Neural cell (in vitro differentiated cells): ENCODE data around the gene FZR1. TPM values are rescaled to one million over a fixed set of nuclear protein-coding genes. Genes with fewer than 3 reads are reported as not detected.

Source experiments
- H2AFZ ChIP-seq: fragments of 200-600, 300-800 bp; sonication (generic), shearing (Covaris generic); 2 replicates; pipeline ENCODE4 v1.6.0; 2014; ENCODE audit warnings: low read depth, mild to moderate bottlenecking, antibody characterized with exemption, low read length, moderate library complexity
- H3F3A ChIP-seq: fragments of 200-600 bp; shearing (Covaris generic); 2 replicates; pipeline ENCODE4 v1.6.1; 2016; ENCODE audit warnings: mild to moderate bottlenecking, moderate library complexity, mixed read lengths, antibody characterized with exemption, low read length; ENCODE audit not compliant: insufficient read depth, poor library complexity, severe bottlenecking
- H3K27ac ChIP-seq: fragments of 200-600, 300-800 bp; sonication (generic), shearing (Covaris generic); 2 replicates; pipeline ENCODE4 v1.5.1; 2014; ENCODE audit warnings: mild to moderate bottlenecking, low read length, moderate library complexity
- H3K27me3 ChIP-seq: fragments of 300-800, 200-600 bp; sonication (generic), shearing (Covaris generic); 2 replicates; pipeline ENCODE4 v1.6.0; 2014; ENCODE audit warnings: mild to moderate bottlenecking, low read depth, low read length, moderate library complexity; ENCODE audit not compliant: insufficient read depth
- H3K36me3 ChIP-seq: fragments of 300-800, 200-600 bp; sonication (generic), shearing (Covaris generic); 2 replicates; pipeline ENCODE4 v1.5.1; 2014; ENCODE audit warnings: mild to moderate bottlenecking, antibody characterized with exemption, low read length, moderate library complexity; ENCODE audit not compliant: insufficient read depth
- H3K4me2 ChIP-seq: fragments of 300-800, 200-600 bp; sonication (generic), shearing (Covaris generic); 2 replicates; pipeline ENCODE4 v1.6.0; 2014; ENCODE audit warnings: mild to moderate bottlenecking, low read length
- H3K4me3 ChIP-seq: fragments of 300-800, 200-600 bp; sonication (generic), shearing (Covaris generic); 2 replicates; pipeline ENCODE4 v1.5.1; 2014; ENCODE audit warnings: mild to moderate bottlenecking, low read length, moderate library complexity
- H3K79me2 ChIP-seq: fragments of 200-600 bp; shearing (Covaris generic); replicated peaks from 2 replicates; pipeline ENCODE4 v1.6.0; 2014; ENCODE audit warnings: mild to moderate bottlenecking, low read length, moderate library complexity; ENCODE audit not compliant: insufficient read depth
- H3K9ac ChIP-seq: fragments of 300-800, 200-600 bp; sonication (generic), shearing (Covaris generic); 2 replicates; pipeline ENCODE4 v1.6.1; 2016; ENCODE audit warnings: mild to moderate bottlenecking, low read length, mixed read lengths
- H3K9me2 ChIP-seq: fragments of 200-600 bp; shearing (Covaris generic); 2 replicates; pipeline ENCODE4 v1.6.1; 2016; ENCODE audit warnings: mild to moderate bottlenecking, low read length, mixed read lengths; ENCODE audit not compliant: insufficient read depth
- H3K9me3 ChIP-seq: fragments of 200-600, 300-800 bp; sonication (generic), shearing (Covaris generic); 2 replicates; pipeline ENCODE4 v1.6.1; 2016; ENCODE audit warnings: mild to moderate bottlenecking, mixed run types, low read length, moderate library complexity, mixed read lengths
- H4K20me1 ChIP-seq: fragments of 200-600 bp; shearing (Covaris generic); 2 replicates; pipeline ENCODE4 v1.6.1; 2016; ENCODE audit warnings: mild to moderate bottlenecking, mixed run types; ENCODE audit not compliant: insufficient read depth
- EP300 ChIP-seq: fragments of 450-650 bp; conservative IDR thresholded peaks from 2 replicates; pipeline ENCODE4 v1.6.1; 2014; ENCODE audit warnings: antibody characterized with exemption, mild to moderate bottlenecking, moderate library complexity; ENCODE audit not compliant: poor library complexity, severe bottlenecking
- EZH2 ChIP-seq: fragments of 200-600, 300-800 bp; shearing (Covaris generic), sonication (generic); IDR thresholded peaks from 2 replicates; pipeline ENCODE4 v1.6.1; 2014; ENCODE audit warnings: antibody characterized with exemption, low read length, borderline replicate concordance, mild to moderate bottlenecking; ENCODE audit not compliant: insufficient read depth, poor library complexity, severe bottlenecking
- MXI1 ChIP-seq: fragments of 450-650 bp; conservative IDR thresholded peaks from 2 replicates; pipeline ENCODE4 v1.6.1; 2014; ENCODE audit warnings: antibody characterized with exemption, mild to moderate bottlenecking; ENCODE audit not compliant: poor library complexity, severe bottlenecking
- POLR2AphosphoS5 ChIP-seq: IDR thresholded peaks from 2 replicates; pipeline ENCODE4 v1.6.1; 2012
- RAD21 ChIP-seq: fragments of 450-650 bp; conservative IDR thresholded peaks from 2 replicates; pipeline ENCODE4 v1.6.1; 2014; ENCODE audit warnings: antibody characterized with exemption, mild to moderate bottlenecking, moderate library complexity
- SMC3 ChIP-seq: fragments of 450-650 bp; conservative IDR thresholded peaks from 2 replicates; pipeline ENCODE4 v1.6.1; 2014; ENCODE audit warnings: antibody characterized with exemption, mild to moderate bottlenecking, moderate library complexity; ENCODE audit not compliant: poor library complexity
- TAF1 ChIP-seq: IDR thresholded peaks from 2 replicates; pipeline ENCODE4 v1.6.1; 2012; ENCODE audit warnings: low read depth
- polyA plus RNA-seq: library from polyadenylated mRNA; depleted of rRNA; stranded (reverse); fragments of >200 nt; gene quantifications from 2 replicates; pipeline ENCODE4 v1.2.3, GENCODE V29; 2014
- TF ChIP-seq, protein P1 (sequence below): fragments of 450-650 bp; IDR thresholded peaks from 2 replicates; pipeline ENCODE4 v1.5.1; 2014; ENCODE audit warnings: antibody characterized with exemption, mild to moderate bottlenecking, moderate library complexity; ENCODE audit not compliant: poor library complexity, severe bottlenecking
- TF ChIP-seq, protein P2 (sequence below): IDR thresholded peaks from 2 replicates; pipeline ENCODE4 v1.6.1; 2012; ENCODE audit warnings: borderline replicate concordance

FZR1 gene
- polyA plus RNA-seq, 1 donor from 2014 or later = 55.7 TPM

DNA sequence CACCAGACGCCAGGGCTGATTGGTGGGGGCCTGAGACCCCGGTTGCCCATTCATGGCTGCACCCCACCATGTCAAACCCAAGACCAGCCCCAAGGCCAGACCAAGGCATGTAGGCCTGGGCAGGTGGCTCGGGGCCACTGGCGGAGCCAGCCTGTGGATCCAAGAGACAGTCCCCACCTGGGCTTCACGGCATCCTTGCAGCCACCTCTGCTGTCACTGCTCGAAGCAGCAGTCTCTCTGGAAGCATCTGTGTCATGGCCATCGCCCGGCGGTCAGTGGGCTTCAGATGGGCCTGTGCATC lies 29.1 kb downstream of the FZR1 start:
- Histone ChIP-seq H2AFZ (no peak overlapping the region), H3K9me3 (no peaks in the 10 kb centered on the region), H3K9ac (no peak overlapping the region), H3K9me2 (no peaks in the 10 kb centered on the region), H4K20me1 (no peaks in the 10 kb centered on the region), H3K27ac (no peak overlapping the region), H3K4me3 (no peak overlapping the region), H3K79me2 (no peaks in the 10 kb centered on the region), H3F3A (no peaks in the 10 kb centered on the region), H3K4me2 (no peak overlapping the region), H3K27me3 (no peaks in the 10 kb centered on the region), H3K36me3 (no peaks in the 10 kb centered on the region)
- TF ChIP-seq RAD21 (no peak), TAF1 (no peak), MXI1 (no peak)

DNA sequence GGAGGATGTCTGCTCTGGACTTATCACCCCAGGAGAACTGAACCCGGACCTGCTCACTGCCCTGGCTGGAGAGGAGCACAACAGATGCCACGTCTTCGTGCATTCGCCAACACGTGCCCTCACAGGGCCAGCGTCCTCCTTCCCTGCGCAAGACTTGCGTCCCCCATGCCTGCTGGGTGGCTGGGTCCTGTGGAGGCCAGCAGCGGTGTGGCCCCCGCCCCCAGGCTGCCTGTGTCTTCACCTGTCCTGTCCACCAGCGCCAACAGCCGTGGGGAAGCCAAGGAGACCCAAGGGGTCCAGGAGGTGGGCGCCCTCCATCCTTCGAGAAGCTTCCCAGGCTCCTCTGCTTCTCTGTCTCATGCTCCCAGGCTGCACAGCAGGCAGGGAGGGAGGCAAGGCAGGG lies 29.5 kb downstream of the FZR1 start:
- no peaks in the 10 kb centered on the region for H4K20me1 ChIP-seq
- no peaks in the 10 kb centered on the region for H3K79me2 ChIP-seq
- H3K27me3 ChIP-seq = no peaks in the 10 kb centered on the region
- H3K4me2 ChIP-seq = no peak overlapping the region
- no peaks in the 10 kb centered on the region for H3F3A ChIP-seq
- no peak overlapping the region for H3K9ac ChIP-seq
- H3K9me2 ChIP-seq = no peaks in the 10 kb centered on the region
- H3K27ac ChIP-seq = no peak overlapping the region
- TF ChIP-seq EP300 (no peak), TAF1 (no peak), MXI1 (no peak), SMC3 (no peak), POLR2AphosphoS5 (no peak), EZH2 (no peak), RAD21 (no peak)
- TF ChIP-seq, protein P1, sequence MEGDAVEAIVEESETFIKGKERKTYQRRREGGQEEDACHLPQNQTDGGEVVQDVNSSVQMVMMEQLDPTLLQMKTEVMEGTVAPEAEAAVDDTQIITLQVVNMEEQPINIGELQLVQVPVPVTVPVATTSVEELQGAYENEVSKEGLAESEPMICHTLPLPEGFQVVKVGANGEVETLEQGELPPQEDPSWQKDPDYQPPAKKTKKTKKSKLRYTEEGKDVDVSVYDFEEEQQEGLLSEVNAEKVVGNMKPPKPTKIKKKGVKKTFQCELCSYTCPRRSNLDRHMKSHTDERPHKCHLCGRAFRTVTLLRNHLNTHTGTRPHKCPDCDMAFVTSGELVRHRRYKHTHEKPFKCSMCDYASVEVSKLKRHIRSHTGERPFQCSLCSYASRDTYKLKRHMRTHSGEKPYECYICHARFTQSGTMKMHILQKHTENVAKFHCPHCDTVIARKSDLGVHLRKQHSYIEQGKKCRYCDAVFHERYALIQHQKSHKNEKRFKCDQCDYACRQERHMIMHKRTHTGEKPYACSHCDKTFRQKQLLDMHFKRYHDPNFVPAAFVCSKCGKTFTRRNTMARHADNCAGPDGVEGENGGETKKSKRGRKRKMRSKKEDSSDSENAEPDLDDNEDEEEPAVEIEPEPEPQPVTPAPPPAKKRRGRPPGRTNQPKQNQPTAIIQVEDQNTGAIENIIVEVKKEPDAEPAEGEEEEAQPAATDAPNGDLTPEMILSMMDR = no peak
- TF ChIP-seq, protein P2, sequence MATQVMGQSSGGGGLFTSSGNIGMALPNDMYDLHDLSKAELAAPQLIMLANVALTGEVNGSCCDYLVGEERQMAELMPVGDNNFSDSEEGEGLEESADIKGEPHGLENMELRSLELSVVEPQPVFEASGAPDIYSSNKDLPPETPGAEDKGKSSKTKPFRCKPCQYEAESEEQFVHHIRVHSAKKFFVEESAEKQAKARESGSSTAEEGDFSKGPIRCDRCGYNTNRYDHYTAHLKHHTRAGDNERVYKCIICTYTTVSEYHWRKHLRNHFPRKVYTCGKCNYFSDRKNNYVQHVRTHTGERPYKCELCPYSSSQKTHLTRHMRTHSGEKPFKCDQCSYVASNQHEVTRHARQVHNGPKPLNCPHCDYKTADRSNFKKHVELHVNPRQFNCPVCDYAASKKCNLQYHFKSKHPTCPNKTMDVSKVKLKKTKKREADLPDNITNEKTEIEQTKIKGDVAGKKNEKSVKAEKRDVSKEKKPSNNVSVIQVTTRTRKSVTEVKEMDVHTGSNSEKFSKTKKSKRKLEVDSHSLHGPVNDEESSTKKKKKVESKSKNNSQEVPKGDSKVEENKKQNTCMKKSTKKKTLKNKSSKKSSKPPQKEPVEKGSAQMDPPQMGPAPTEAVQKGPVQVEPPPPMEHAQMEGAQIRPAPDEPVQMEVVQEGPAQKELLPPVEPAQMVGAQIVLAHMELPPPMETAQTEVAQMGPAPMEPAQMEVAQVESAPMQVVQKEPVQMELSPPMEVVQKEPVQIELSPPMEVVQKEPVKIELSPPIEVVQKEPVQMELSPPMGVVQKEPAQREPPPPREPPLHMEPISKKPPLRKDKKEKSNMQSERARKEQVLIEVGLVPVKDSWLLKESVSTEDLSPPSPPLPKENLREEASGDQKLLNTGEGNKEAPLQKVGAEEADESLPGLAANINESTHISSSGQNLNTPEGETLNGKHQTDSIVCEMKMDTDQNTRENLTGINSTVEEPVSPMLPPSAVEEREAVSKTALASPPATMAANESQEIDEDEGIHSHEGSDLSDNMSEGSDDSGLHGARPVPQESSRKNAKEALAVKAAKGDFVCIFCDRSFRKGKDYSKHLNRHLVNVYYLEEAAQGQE = no peak
- no peaks in the 10 kb centered on the region for H3K36me3 ChIP-seq
- H3K4me3 ChIP-seq = no peak overlapping the region
- H2AFZ ChIP-seq = no peak overlapping the region
- no peaks in the 10 kb centered on the region for H3K9me3 ChIP-seq

DNA sequence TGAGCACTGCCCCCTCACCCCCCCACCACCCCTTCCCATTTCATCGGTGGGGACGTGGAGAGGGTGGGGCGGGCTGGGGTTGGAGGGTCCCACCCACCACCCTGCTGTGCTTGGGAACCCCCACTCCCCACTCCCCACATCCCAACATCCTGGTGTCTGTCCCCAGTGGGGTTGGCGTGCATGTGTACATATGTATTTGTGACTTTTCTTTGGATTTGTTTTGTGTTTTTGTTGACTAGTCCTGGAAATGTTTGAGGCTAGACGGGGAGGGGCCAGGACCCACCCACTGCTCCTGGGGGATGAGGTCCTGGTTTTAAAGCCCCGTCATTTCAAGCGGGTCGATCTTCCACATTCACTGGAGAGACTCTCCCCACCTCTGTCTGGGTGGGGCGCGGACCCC lies 29.9 kb downstream of the FZR1 start:
- Histone ChIP-seq H3K4me3 (no peak overlapping the region), H3K9me3 (no peaks in the 10 kb centered on the region), H3K27me3 (no peaks in the 10 kb centered on the region), H3K79me2 (no peaks in the 10 kb centered on the region), H3K9me2 (no peaks in the 10 kb centered on the region), H3K4me2 (no peak overlapping the region), H3K9ac (no peak overlapping the region), H3K27ac (no peak overlapping the region), H4K20me1 (no peaks in the 10 kb centered on the region), H2AFZ (no peak overlapping the region), H3K36me3 (no peaks in the 10 kb centered on the region), H3F3A (no peaks in the 10 kb centered on the region)
- no peak for TF ChIP-seq SMC3
- no peak for TF ChIP-seq EP300
- TF ChIP-seq, protein P2 = no peak
- TF ChIP-seq POLR2AphosphoS5 = no peak
- no peak for TF ChIP-seq TAF1
- no peak for TF ChIP-seq MXI1
- TF ChIP-seq, protein P1 = no peak
